Measurements from ENCODE around the gene NCKAP1.

NCKAP1 gene

GRCh38 chr2:183010112-183010511 lies 28.1 kb downstream of the NCKAP1 start:
- Histone ChIP-seq H3K4me1 (ENCODE audit: insufficient read depth, low read length) (no peaks in the 10 kb centered on the region), H3K36me3 (ENCODE audit: insufficient read depth, low read length) (no peaks in the 10 kb centered on the region), H4K20me1 (ENCODE audit: insufficient read depth, low read length) (no peaks in the 10 kb centered on the region), H3K4me2 (ENCODE audit: insufficient read depth, low read length) (no peak overlapping the region), H3K79me2 (ENCODE audit: insufficient read depth, low read length) (no peaks in the 10 kb centered on the region), H3K4me3 (ENCODE audit: low read depth in 1 of 2, low read length in 2 of 2) (no peak overlapping the region), H2AFZ (ENCODE audit: low read depth, low read length) (no peak overlapping the region), H3K27me3 (ENCODE audit: insufficient read depth, low read length, poor library complexity) (no peaks in the 10 kb centered on the region), H3K9me3 (ENCODE audit: insufficient read depth, low read length, severe bottlenecking) (no peaks in the 10 kb centered on the region), H3K9ac (ENCODE audit: low read depth, low read length) (no peak overlapping the region), H3K27ac (ENCODE audit: low read length) (no peak overlapping the region)
- no peak for TF ChIP-seq EZH2 (IDR thresholded peaks at IDR 0.05; ENCODE audit: borderline replicate concordance, low read depth, low read length, severe bottlenecking)
- TF ChIP-seq CTCF (IDR thresholded peaks at IDR 0.05; ENCODE audit: borderline replicate concordance, extremely low read depth, low read length, poor library complexity, severe bottlenecking) = no peak
- no peak for DNase-seq
- no peak for ATAC-seq (ENCODE audit: insufficient read depth, low read depth)

GRCh38 chr2:183009249-183009899 lies 28.9 kb downstream of the NCKAP1 start:
- no peak for ATAC-seq (ENCODE audit: insufficient read depth, low read depth)
- no peaks in the 10 kb centered on the region for H3K27me3 ChIP-seq (ENCODE audit: insufficient read depth, low read length, poor library complexity)
- H3K36me3 ChIP-seq (ENCODE audit: insufficient read depth, low read length) = no peaks in the 10 kb centered on the region
- H3K4me2 ChIP-seq (ENCODE audit: insufficient read depth, low read length) = no peak overlapping the region
- no peak for TF ChIP-seq EZH2 (IDR thresholded peaks at IDR 0.05; ENCODE audit: borderline replicate concordance, low read depth, low read length, severe bottlenecking)
- TF ChIP-seq CTCF (IDR thresholded peaks at IDR 0.05; ENCODE audit: borderline replicate concordance, extremely low read depth, low read length, poor library complexity, severe bottlenecking) = no peak
- no peak overlapping the region for H3K9ac ChIP-seq (ENCODE audit: low read depth, low read length)
- no peaks in the 10 kb centered on the region for H3K79me2 ChIP-seq (ENCODE audit: insufficient read depth, low read length)
- DNase-seq = no peak
- no peaks in the 10 kb centered on the region for H4K20me1 ChIP-seq (ENCODE audit: insufficient read depth, low read length)
- H3K4me1 ChIP-seq (ENCODE audit: insufficient read depth, low read length) = no peaks in the 10 kb centered on the region
- no peak overlapping the region for H3K27ac ChIP-seq (ENCODE audit: low read length)
- no peaks in the 10 kb centered on the region for H3K9me3 ChIP-seq (ENCODE audit: insufficient read depth, low read length, severe bottlenecking)
- H2AFZ ChIP-seq (ENCODE audit: low read depth, low read length) = no peak overlapping the region
- no peak overlapping the region for H3K4me3 ChIP-seq (ENCODE audit: low read depth in 1 of 2, low read length in 2 of 2)

- H3K36me3 ChIP-seq (ENCODE audit: insufficient read depth, low read length) = no peaks in the 10 kb centered on the region
- no peak overlapping the region for H3K27ac ChIP-seq (ENCODE audit: low read length)
- H3K9me3 ChIP-seq (ENCODE audit: insufficient read depth, low read length, severe bottlenecking) = no peaks in the 10 kb centered on the region
- H3K79me2 ChIP-seq (ENCODE audit: insufficient read depth, low read length) = no peaks in the 10 kb centered on the region
- H3K27me3 ChIP-seq (ENCODE audit: insufficient read depth, low read length, poor library complexity) = no peaks in the 10 kb centered on the region
- no peaks in the 10 kb centered on the region for H4K20me1 ChIP-seq (ENCODE audit: insufficient read depth, low read length)
- no peak for TF ChIP-seq EZH2 (IDR thresholded peaks at IDR 0.05; ENCODE audit: borderline replicate concordance, low read depth, low read length, severe bottlenecking)
- ATAC-seq (ENCODE audit: insufficient read depth, low read depth) = no peak
- no peak for DNase-seq
- no peak overlapping the region for H2AFZ ChIP-seq (ENCODE audit: low read depth, low read length)
- H3K4me3 ChIP-seq (ENCODE audit: low read depth in 1 of 2, low read length in 2 of 2) = no peak overlapping the region
- H3K9ac ChIP-seq (ENCODE audit: low read depth, low read length) = no peak overlapping the region
- H3K4me2 ChIP-seq (ENCODE audit: insufficient read depth, low read length) = no peak overlapping the region
- no peaks in the 10 kb centered on the region for H3K4me1 ChIP-seq (ENCODE audit: insufficient read depth, low read length)
These were observed 36.3 kb downstream of the NCKAP1 start for GRCh38 chr2:183001948-183002347.

GRCh38 chr2:183000846-183001245 lies 37.4 kb downstream of the NCKAP1 start:
- H3K9ac ChIP-seq (ENCODE audit: low read depth, low read length) = no peak overlapping the region
- no peak overlapping the region for H3K4me3 ChIP-seq (ENCODE audit: low read depth in 1 of 2, low read length in 2 of 2)
- no peaks in the 10 kb centered on the region for H3K9me3 ChIP-seq (ENCODE audit: insufficient read depth, low read length, severe bottlenecking)
- no peaks in the 10 kb centered on the region for H3K27me3 ChIP-seq (ENCODE audit: insufficient read depth, low read length, poor library complexity)
- no peak overlapping the region for H3K27ac ChIP-seq (ENCODE audit: low read length)
- no peaks in the 10 kb centered on the region for H3K4me1 ChIP-seq (ENCODE audit: insufficient read depth, low read length)
- DNase-seq = no peak
- no peaks in the 10 kb centered on the region for H3K79me2 ChIP-seq (ENCODE audit: insufficient read depth, low read length)
- H2AFZ ChIP-seq (ENCODE audit: low read depth, low read length) = no peak overlapping the region
- H3K36me3 ChIP-seq (ENCODE audit: insufficient read depth, low read length) = no peaks in the 10 kb centered on the region
- no peaks in the 10 kb centered on the region for H4K20me1 ChIP-seq (ENCODE audit: insufficient read depth, low read length)
- no peak for ATAC-seq (ENCODE audit: insufficient read depth, low read depth)
- no peak overlapping the region for H3K4me2 ChIP-seq (ENCODE audit: insufficient read depth, low read length)
- TF ChIP-seq CTCF (IDR thresholded peaks at IDR 0.05; ENCODE audit: borderline replicate concordance, extremely low read depth, low read length, poor library complexity, severe bottlenecking) = no peak
- no peak for TF ChIP-seq EZH2 (IDR thresholded peaks at IDR 0.05; ENCODE audit: borderline replicate concordance, low read depth, low read length, severe bottlenecking)
